Stimulated activated naive CD8-positive, alpha-beta T cell treated with anti-CD3 and anti-CD28 coated beads, Interleukin-15, Interleukin-2, amounts not matched to agents 100 U/mL and 50 U/mL, for 24 hours (primary cell): ENCODE results near the gene UNC119B.

Source experiments
- ATAC-seq: fragments of 150-1000 bp; cut with Tn5 transposase; one replicate; pipeline ENCODE4 v1.10.0; 2021
- DNase-seq: peaks from one replicate; pipeline ENCODE4 v3.0.0; 2021

The UNC119B gene

GRCh38 chr12:120739821-120740613 lies 29.8 kb downstream of the UNC119B start:
- no peak for ATAC-seq

GRCh38 chr12:120740871-120741270 lies 30.6 kb downstream of the UNC119B start:
- ATAC-seq, result no peak
- DNase-seq, result no peak

More at GRCh38 chr12:120739821-120740613, 29.8 kb downstream of the UNC119B start:
- DNase-seq, result no peak

- DNase-seq (no peak), ATAC-seq (no peak)
Observed at GRCh38 chr12:120741476-120742421, 31.5 kb downstream of the UNC119B start.

- no peak for DNase-seq
- ATAC-seq, result no peak
Observed at GRCh38 chr12:120744922-120745493, 34.8 kb downstream of the UNC119B start.

- no peak for DNase-seq
Observed at GRCh38 chr12:120748242-120748641, 38.0 kb downstream of the UNC119B start.

DNA sequence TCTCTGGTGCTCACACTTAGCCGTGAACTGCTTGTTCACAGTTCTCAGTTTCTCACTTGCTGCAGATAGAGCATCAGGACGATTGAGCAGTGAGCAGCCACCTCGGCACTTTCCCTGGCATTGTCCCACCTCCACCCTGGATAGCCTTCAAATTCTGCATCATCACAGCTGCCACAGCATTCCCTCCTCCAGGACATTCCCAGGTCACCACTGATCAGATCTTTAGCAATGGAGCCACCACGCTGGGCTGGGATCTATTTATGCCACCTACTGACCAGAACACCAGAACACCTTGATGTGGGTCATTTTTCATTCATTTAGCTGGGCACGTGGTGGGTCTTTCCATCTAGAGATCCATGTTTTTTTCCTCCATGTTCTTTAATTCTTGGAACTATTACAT lies 39.0 kb downstream of the UNC119B start:
- no peak for ATAC-seq

More at GRCh38 chr12:120748242-120748641, 38.0 kb downstream of the UNC119B start:
- no peak for ATAC-seq

GRCh38 chr12:120750806-120751205 lies 40.5 kb downstream of the UNC119B start:
- no peak for DNase-seq
- ATAC-seq, result no peak

More for the DNA sequence above, 39.0 kb downstream of the UNC119B start:
- no peak for DNase-seq

DNA sequence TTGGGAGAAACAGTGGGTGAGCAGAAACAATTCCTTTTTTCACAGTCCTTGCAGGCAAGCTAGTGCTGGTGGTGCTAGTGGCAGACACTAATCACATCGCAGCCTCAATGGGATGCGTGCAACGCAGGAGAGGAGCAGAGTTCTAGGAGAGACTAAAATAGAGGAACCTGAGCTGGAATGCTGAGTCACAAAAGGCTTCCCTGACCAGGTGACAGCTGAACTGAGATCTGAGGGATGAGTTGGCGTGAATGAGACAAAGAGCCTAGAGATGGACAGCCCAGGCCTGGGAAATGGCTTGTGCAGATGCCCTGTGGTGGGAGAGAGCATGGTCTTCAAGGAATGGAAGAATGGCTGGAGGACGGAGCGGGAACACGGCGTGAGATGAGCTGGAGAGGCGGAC lies 41.1 kb downstream of the UNC119B start:
- no peak for DNase-seq

GRCh38 chr12:120754792-120755191 lies 44.5 kb downstream of the UNC119B start:
- no peak for ATAC-seq
- no peak for DNase-seq

More for the DNA sequence above, 41.1 kb downstream of the UNC119B start:
- no peak for ATAC-seq

- ATAC-seq (no peak), DNase-seq (no peak)
Observed at GRCh38 chr12:120755269-120755668, 45.0 kb downstream of the UNC119B start.

DNA sequence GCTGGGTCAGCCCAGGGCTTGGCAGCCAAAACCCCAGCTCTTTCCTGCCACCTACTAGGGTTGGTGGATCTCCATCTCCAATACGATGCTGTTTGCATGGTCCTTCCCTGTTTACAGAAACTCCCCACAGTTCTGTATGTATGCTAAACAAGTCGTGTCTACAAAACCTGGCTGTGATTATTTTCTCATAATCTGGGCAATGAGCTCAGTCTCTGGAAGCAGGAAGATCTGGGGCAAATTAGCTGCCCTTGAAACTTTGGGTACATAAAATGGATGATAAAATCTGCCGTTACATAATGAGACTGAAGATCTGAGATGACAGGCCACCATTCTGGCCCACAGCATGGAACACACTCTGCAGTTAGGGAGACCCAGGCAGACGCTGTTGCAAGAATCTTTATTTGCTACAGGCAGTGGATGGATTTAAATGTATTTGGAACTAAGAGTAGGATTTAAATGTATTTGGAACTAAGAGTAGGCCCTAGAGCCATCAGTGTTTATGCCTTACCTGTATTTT lies 47.0 kb downstream of the UNC119B start:
- no peak for DNase-seq
- ATAC-seq, result no peak

DNA sequence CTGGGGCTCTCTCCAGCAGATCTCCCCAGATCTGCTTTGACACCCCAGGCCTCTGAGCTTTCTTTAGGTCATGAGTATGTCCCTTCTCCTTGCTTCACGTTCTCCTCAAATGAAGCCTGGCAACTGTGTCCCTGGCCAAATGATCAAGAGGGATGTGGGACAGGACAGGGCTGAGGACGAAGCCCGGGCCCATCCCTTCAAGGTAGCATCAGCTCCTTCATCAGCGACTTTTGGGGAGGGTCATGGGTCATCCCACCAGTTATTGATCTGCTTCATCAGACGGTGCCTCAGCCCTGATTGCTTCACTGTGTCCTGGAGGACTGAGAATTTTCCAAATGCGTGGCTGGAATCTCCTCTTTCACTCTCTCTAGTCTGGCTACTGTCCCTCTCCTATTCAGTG lies 47.7 kb downstream of the UNC119B start:
- DNase-seq (no peak), ATAC-seq (no peak)

DNA sequence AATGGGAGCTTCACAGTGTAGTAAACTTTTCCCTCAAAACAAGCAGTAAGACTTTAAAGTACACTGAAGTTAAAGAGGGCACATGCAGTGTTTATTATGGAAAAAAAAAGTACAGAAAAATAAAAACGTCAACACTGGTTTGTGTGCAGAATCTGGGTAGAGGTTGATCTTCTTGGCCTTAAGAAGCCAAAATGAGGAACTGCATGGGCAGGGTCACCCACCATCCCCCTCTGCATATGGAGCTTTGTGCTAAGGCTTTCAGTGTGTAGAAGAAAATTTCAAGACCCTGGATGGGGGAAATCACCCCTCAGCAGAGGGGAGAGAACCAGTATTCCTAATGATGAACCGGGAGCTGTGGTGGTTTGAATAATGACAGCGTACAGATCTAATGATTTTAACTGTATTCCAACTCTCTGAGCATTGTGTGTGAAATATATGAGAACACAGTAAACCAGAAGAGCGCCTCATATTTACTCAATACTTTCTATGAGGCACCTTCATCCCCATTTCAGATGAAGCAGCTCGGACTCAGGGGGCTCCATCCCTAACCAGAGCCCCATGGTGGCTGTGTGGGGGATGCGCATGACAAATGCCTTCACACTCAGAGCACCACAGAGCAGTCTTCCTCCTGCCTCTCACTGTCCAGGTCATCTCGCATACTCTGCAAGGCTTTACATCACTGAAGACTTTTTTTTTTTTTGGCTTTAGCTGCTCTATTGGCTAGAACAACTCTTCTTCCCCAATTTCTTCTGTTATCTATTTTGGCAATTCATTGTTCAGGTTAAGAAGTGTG lies 48.7 kb downstream of the UNC119B start:
- DNase-seq (no peak), ATAC-seq (no peak)

- ATAC-seq (no peak), DNase-seq (no peak)
Observed at GRCh38 chr12:120759591-120760348, 49.5 kb downstream of the UNC119B start.

DNA sequence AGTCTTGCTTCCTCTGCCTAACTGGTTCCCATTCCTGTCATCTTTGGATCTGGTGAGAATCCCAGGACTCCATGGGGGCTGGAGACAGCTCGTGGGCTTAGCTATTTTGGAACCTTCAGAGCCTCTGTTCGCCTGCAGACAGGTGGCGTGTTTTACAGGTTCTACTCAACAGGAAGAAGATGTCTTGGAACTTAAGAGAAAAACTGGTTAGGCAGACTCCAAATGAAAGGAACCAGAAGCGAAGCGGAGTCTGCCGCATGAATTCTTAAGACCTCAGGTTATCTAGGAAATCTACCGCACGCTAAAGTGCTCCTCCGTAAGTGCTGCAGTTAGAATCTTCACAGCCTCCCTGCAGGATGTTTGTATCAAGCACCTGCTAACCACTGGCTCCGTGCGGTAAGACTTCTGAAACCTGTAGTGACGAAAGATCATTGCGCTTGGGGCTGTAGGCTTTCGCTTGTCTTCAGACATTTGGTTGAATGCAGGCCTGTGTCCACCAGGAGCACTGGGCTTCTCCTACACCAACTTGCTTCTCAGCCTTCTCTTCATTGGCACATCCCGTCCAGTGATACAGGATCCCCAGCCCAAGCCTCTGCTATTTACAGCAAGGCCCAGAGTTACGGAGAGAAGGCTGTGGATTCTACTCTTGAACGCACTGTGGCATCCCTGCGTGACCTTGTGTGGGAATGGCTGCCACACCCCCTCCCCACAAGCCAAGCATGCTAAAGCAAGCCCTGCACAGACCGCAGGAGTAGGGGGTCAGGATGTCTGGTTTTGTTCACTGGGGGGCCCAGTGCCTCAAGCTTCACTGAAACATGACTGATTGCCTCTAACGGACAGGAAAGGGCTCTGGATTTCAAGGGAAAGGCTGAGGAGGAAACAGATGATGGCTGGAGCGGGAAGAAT lies 50.3 kb downstream of the UNC119B start:
- ATAC-seq, result no peak
- no peak for DNase-seq

DNA sequence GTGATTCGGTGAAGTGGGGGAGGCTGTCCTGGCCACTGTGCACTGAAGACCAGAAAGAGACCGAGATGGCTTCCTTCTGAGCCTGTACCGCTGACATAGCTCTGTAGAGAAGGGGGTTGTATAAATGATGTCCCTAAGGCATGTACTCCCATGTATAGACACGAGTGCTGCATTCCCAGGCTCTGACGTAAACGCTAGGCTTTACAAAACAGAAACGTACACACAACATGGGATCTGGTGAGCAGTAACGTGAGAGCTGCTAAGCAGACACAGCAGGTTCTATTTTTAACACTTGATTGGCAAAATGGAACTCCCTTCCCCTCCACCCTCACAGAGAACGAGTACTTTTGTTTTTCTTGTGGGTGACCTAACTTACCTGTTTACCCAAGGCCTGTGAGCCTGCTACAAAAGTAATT lies 51.3 kb downstream of the UNC119B start:
- no peak for ATAC-seq
- DNase-seq, result no peak

GRCh38 chr12:120762086-120762485 lies 51.8 kb downstream of the UNC119B start:
- DNase-seq (no peak), ATAC-seq (no peak)

- ATAC-seq (no peak), DNase-seq (no peak)
Observed at GRCh38 chr12:120763250-120763649, 53.0 kb downstream of the UNC119B start.

DNA sequence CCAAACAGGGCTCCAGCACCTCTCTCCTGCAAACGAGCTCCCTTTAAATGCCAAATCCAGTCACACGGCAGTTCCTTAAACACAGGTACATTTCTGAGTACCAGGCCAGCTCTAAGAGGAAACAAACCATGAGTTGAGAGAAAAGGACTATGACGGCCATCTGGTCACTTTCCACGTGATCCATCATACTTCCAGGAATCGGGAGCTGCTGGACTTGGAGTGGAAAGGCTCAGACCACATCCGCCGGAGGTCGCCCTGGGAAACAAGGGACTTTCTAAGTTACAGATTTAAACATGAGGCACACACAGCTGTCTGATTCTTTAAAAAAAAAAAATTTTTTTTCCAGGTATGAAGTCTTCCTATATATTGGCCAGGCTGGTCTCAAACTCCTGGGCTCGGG lies 54.6 kb downstream of the UNC119B start:
- DNase-seq (no peak), ATAC-seq (no peak)

- DNase-seq (no peak), ATAC-seq (no peak)
Observed at GRCh38 chr12:120766566-120766965, 56.3 kb downstream of the UNC119B start.
